Astrocyte of the spinal cord (primary cell): ENCODE data around the gene FMN1.
A peak's percentile ranks its signal among the peaks of the same experiment; 100 is the strongest.

Source experiments
- DNase-seq: peaks from one replicate; pipeline ENCODE4 v3.0.0; 2011; ENCODE audit warnings: low read depth, low spot score
- H3K4me3 ChIP-seq: 2 replicates; pipeline ENCODE4 v1.5.1; 2011; ENCODE audit warnings: low read depth, mild to moderate bottlenecking, low read length, moderate library complexity
- CTCF ChIP-seq: IDR thresholded peaks from 2 replicates; pipeline ENCODE4 v1.5.1; 2012; ENCODE audit warnings: low read depth, mild to moderate bottlenecking, low read length, inconsistent platforms
- in situ Hi-C: cut with HindIII; loops from 2 replicates; pipeline ENCODE4 v1.10.0; 2017; ENCODE audit warnings: low sequenced_read_pairs

FMN1 gene

DNA sequence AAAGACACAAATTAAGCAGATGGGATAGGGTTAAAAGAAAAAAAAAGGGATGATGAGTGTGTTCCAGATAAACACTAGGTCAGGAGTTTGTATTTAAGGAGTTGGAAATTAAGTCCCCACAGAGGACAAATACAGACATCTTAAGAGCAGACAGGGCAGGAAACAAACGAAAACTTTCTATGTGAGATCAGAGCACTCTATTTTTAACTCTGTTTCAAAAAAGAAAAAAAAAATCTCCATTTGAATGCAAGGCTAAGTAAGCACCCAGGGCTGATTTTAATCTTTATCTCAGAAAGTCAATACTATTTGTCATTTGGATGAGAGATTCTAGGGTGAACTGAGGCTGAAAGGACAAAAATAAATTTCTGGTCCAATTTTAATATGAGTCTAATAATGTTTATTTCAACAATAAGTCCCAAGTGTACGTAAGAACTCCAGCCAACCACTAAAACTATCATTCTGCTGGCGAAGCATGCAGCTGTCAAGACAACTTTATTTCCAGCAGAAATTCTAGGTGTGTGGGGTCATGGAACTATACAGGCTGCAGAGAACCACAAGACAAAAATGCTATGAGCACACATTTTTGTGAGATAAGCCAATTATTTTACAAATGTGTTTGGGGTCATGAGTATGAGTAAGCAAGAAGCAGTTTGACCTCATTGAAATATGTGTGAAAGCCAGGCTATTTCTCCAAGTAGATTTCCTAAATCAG is 186.1 kb downstream of the FMN1 start:
- in situ Hi-C loops: no loop called here
- peak; percentile 84 for DNase-seq
- no peak for TF ChIP-seq CTCF

DNA sequence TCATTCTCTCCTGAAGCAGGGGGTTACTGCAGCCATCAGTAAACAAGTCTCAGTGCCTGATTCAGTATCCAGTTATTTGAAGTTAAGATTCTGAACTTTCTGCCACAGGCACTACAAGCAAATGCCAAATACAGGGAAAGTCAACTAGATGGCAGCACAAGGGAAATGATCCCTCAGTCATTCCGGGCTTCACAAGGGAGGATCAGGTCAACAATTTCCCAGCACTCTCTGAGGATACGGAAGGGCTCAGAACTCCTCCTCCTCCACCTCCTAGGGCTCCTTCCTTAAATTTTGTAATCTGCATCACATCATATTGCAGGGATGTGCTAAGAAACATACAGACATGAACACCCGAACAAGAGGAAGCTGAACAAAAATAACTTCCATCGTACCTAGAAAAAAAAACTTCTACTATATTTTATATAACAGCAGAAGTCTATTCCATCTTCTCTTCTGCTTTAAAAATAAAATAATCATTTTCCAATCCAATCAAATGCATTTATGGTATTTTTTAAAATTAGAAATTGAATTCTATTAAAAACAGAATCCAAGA is 187.1 kb downstream of the FMN1 start:
- peak; percentile 49 for DNase-seq
- peak; percentile 38 for TF ChIP-seq CTCF

More for the DNA sequence above, 186.1 kb downstream of the FMN1 start:
- H3K4me3 ChIP-seq: no peak overlapping the region

GRCh38 chr15:33005582-33005981 is 188.9 kb downstream of the FMN1 start:
- TF ChIP-seq CTCF: no peak
- H3K4me3 ChIP-seq: no peak overlapping the region
- in situ Hi-C loops: no loop called here
- no peak for DNase-seq

More for the DNA sequence above, 187.1 kb downstream of the FMN1 start:
- in situ Hi-C loops: no loop called here
- no peak overlapping the region for H3K4me3 ChIP-seq

DNA sequence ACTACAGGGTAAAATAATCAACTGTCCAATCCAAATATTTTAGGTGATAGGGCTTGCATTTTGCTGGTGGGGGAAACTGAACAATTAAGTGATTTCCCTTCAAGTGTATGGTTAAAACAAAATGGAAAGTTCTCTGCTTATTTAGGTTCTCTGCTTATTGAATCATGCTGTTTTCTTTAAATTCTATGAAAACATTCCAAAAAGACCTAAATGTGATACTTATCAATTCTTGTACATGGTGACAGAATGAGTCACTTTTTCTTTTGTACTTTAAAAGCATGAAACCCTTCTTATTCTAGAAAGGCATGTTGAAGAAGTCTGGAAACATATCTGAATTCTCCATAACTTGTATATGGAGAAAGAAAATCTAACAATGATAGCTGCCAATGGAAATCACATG is 192.6 kb downstream of the FMN1 start:
- in situ Hi-C loops: no loop called here
- TF ChIP-seq CTCF: no peak
- no peak overlapping the region for H3K4me3 ChIP-seq
- no peak for DNase-seq

- in situ Hi-C loops: loop anchor here (25.0 kb wide), 1 partner anchor 337 kb away; no protein-coding TSS in a partner anchor
- TF ChIP-seq CTCF: no peak
- H3K4me3 ChIP-seq: no peak overlapping the region
- DNase-seq: no peak
Measured at GRCh38 chr15:32998979-32999672, 195.4 kb downstream of the FMN1 start.

DNA sequence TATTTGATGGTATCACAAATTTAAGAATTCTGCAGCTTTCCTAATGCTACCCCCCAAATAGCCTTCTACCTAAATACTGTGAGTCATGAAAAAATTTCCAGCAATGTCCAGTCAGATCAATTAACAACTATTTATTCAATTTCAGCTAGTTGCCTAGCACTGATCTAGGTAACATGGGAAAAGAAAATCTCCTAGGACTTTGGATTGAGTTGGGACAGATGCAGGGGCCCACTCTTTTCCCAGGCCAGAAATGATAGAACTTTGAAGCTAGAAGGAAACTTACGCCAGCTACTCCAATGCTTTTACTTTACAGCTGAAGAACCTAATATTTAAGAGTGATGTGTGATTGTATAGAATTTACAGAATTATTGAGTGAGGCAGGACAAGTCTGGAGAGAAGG is 196.3 kb downstream of the FMN1 start:
- DNase-seq: no peak
- no peak for TF ChIP-seq CTCF
- no peak overlapping the region for H3K4me3 ChIP-seq
- in situ Hi-C loops: loop anchor here (25.0 kb wide), 1 partner anchor 336 kb away; no protein-coding TSS in a partner anchor
